ENCODE data around the gene KBTBD8. TPM values are rescaled to one million over a fixed set of nuclear protein-coding genes. Genes with fewer than 3 reads are reported as not detected.

KBTBD8 gene
- total RNA-seq, 1 donor from 2014 or later, result 1.9 TPM

DNA sequence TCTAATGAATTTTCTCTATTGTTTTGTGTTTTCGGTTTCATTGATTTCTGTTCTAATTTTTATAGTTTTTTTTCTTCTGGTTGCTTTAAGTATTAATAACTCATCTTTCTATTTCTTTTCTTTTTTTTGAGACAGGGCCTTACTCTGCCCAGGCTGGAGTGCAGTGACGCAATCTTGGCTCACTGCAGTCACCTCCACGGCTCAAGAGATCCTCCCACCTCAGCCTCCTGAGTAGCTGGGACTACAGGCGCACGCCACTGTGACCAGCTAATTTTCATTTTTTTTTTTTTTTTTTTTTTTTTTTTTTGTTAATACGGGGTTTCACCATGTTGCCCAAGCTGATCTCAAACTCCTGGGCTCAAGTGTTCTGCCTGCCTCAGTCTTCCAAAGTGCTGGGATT lies 14.5 kb downstream of the KBTBD8 start:
- Mint-ChIP-seq H3K27ac (ENCODE audit: unreplicated experiment) (no peak overlapping the region), H3K4me1 (ENCODE audit: low read depth) (no peaks in the 10 kb centered on the region), H3K4me3 (ENCODE audit: unreplicated experiment) (no peak overlapping the region), H3K36me3 (ENCODE audit: low read depth) (peaks cover 5% of the 10 kb centered on the region), H3K9me3 (ENCODE audit: low read depth) (no peaks in the 10 kb centered on the region), H3K27me3 (ENCODE audit: low read depth) (no peaks in the 10 kb centered on the region)
- DNase-seq (ENCODE audit: low spot score), result no peak
- TF ChIP-seq, protein P1, sequence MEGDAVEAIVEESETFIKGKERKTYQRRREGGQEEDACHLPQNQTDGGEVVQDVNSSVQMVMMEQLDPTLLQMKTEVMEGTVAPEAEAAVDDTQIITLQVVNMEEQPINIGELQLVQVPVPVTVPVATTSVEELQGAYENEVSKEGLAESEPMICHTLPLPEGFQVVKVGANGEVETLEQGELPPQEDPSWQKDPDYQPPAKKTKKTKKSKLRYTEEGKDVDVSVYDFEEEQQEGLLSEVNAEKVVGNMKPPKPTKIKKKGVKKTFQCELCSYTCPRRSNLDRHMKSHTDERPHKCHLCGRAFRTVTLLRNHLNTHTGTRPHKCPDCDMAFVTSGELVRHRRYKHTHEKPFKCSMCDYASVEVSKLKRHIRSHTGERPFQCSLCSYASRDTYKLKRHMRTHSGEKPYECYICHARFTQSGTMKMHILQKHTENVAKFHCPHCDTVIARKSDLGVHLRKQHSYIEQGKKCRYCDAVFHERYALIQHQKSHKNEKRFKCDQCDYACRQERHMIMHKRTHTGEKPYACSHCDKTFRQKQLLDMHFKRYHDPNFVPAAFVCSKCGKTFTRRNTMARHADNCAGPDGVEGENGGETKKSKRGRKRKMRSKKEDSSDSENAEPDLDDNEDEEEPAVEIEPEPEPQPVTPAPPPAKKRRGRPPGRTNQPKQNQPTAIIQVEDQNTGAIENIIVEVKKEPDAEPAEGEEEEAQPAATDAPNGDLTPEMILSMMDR (IDR thresholded peaks at IDR 0.05), result no peak

DNA sequence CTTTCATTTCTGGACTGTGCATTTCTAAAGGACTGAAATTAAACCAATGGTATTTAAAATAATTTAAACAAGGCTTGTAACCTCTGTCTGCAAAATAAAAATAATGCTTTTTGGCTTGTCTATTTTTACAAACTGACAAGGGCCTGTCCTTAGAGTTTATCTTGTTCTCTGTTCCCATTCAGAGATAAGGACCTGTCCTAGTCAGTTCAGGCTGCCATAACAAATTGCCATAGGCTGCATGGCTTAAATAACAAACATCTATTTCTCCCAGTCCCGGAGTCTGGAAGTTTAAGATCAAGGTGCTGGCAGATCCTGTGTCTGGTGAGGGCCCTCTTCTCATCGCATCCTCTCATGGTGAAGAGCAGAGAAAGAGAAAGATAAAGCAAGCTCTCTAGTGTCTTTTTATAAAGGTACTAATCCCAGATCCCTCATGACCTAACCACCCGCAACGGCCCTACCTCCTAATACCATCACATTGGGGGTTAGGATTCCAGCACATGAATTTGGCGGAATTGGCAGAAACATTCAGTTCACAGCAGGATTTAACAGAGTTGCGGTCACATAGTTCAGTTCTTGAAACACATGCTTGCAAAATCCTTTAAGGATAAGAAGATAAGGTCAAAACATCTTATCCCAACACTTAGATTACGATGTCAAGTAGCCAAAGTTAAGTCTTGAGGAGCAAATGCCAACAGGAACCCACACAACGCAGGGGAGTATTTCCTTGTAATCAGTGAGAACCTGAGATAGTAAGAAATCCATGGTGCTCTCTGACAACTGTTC lies 17.8 kb downstream of the KBTBD8 start:
- no peaks in the 10 kb centered on the region for H3K36me3 Mint-ChIP-seq (ENCODE audit: low read depth)
- TF ChIP-seq, protein P1 (IDR thresholded peaks at IDR 0.05), result no peak

DNA sequence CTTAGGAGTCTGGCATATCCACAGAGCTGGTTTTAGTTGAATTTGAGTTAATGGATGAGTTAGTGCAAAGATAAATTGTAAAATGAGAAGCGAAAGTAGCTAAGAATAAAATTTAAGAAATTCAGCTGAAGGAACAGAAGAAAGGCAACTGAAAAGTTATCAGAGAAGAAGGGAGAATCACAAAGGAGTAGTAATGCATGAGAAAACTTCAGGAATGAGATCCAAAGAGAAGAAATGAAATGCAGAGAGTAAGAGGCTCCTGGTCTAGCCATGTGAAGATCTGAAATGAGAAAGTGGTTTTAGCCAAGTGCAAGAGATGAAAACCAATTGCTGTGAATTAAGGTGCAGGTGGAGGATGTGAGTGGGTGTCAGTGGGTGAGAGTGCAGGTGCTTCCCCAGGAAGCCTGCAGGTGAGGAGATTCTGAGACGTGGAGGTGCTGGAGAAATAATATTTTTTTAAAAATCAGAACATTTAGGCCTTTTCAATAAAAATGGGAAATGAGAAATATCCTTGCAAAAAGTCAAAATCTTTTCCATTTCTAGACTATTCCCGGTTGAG lies 18.5 kb downstream of the KBTBD8 start:
- no peaks in the 10 kb centered on the region for H3K9me3 Mint-ChIP-seq (ENCODE audit: low read depth)
- H3K27ac Mint-ChIP-seq (ENCODE audit: unreplicated experiment), result no peak overlapping the region
- no peaks in the 10 kb centered on the region for H3K36me3 Mint-ChIP-seq (ENCODE audit: low read depth)

More for the DNA sequence above, 17.8 kb downstream of the KBTBD8 start:
- Mint-ChIP-seq H3K9me3 (ENCODE audit: low read depth) (no peaks in the 10 kb centered on the region), H3K4me3 (ENCODE audit: unreplicated experiment) (no peak overlapping the region), H3K27me3 (ENCODE audit: low read depth) (peaks cover 2% of the 10 kb centered on the region), H3K4me1 (ENCODE audit: low read depth) (peaks cover 6% of the 10 kb centered on the region), H3K27ac (ENCODE audit: unreplicated experiment) (no peak overlapping the region)
- DNase-seq (ENCODE audit: low spot score), result no peak

DNA sequence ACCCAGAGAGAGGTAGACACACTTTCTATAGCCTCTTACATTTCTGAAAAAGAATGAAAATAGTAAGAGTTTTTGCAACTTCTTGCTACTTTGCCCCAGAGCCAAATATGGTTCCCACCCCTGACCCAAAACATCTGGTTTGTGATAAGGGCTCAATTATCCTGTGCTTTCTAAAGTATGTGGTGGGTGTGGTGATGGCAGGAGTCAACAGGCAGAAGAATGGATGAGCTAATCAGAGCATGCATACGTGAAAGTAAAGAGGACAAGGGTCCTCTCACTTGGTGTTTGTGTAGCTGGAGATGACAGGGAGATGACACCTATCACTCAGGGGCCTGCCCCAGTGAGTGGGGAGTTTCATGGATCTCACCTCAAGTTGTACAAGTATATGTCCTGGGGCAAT lies 19.1 kb downstream of the KBTBD8 start:
- no peak overlapping the region for H3K27ac Mint-ChIP-seq (ENCODE audit: unreplicated experiment)
- no peaks in the 10 kb centered on the region for H3K36me3 Mint-ChIP-seq (ENCODE audit: low read depth)
- H3K27me3 Mint-ChIP-seq (ENCODE audit: low read depth), result peaks cover 2% of the 10 kb centered on the region
- TF ChIP-seq, protein P1 (IDR thresholded peaks at IDR 0.05), result no peak
- no peaks in the 10 kb centered on the region for H3K9me3 Mint-ChIP-seq (ENCODE audit: low read depth)
- DNase-seq (ENCODE audit: low spot score), result no peak
- H3K4me3 Mint-ChIP-seq (ENCODE audit: unreplicated experiment), result no peak overlapping the region
- peaks cover 6% of the 10 kb centered on the region for H3K4me1 Mint-ChIP-seq (ENCODE audit: low read depth)

More for the DNA sequence above, 18.5 kb downstream of the KBTBD8 start:
- TF ChIP-seq, protein P1 (IDR thresholded peaks at IDR 0.05), result no peak
- DNase-seq (ENCODE audit: low spot score), result no peak
- Mint-ChIP-seq H3K27me3 (ENCODE audit: low read depth) (peaks cover 2% of the 10 kb centered on the region), H3K4me1 (ENCODE audit: low read depth) (peaks cover 6% of the 10 kb centered on the region), H3K4me3 (ENCODE audit: unreplicated experiment) (no peak overlapping the region)

DNA sequence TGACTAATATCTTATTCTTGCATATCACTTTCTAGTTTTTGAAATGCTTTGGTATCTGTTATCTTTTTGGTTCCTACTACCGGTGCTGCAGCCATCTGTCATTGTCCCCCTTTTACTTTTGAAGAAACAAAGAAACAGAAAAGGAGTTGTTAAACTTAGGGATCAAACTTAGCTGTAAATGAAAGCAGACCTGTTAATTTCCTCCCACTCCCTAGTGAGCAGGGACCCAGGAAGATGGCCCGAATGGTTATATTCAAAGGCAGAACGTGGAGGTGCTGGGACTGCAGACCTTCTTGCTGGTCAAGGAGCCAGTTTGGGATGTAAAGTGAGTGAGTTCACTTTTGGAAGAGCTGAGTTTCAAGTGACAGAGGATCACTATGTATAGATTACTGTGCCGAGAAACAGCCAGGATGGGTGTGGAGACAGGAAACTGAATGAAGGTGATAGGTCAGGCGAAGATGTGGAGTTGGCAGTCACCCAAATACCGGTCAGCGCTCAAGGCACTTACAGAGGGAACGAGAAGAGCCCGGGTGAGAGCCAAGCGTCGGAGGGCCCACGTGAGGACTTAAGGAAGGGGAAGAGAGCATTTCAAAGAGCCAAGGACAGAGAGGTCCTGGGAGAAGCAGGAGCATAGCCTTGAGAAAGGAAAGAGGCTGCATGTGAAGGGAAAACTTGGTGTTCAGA lies 20.1 kb downstream of the KBTBD8 start:
- no peak for DNase-seq (ENCODE audit: low spot score)
- peaks cover 6% of the 10 kb centered on the region for H3K4me1 Mint-ChIP-seq (ENCODE audit: low read depth)
- no peaks in the 10 kb centered on the region for H3K9me3 Mint-ChIP-seq (ENCODE audit: low read depth)
- H3K27ac Mint-ChIP-seq (ENCODE audit: unreplicated experiment), result no peak overlapping the region
- TF ChIP-seq, protein P1 (IDR thresholded peaks at IDR 0.05), result no peak
- H3K4me3 Mint-ChIP-seq (ENCODE audit: unreplicated experiment), result no peak overlapping the region
- H3K27me3 Mint-ChIP-seq (ENCODE audit: low read depth), result peaks cover 5% of the 10 kb centered on the region
- no peaks in the 10 kb centered on the region for H3K36me3 Mint-ChIP-seq (ENCODE audit: low read depth)

Measured in chondrocyte (in vitro differentiated cells).